Cerebellar nuclear complex (tissue), 1 donor: ENCODE data around the gene POLDIP3.
A peak's percentile ranks its signal among the peaks of the same experiment; 100 is the strongest.

Experiments
- DNase-seq, 2 experiments: peaks; one replicate each; lab custom pipeline; 2025; lab: John Stamatoyannopoulos, UW

The POLDIP3 gene, protein sequence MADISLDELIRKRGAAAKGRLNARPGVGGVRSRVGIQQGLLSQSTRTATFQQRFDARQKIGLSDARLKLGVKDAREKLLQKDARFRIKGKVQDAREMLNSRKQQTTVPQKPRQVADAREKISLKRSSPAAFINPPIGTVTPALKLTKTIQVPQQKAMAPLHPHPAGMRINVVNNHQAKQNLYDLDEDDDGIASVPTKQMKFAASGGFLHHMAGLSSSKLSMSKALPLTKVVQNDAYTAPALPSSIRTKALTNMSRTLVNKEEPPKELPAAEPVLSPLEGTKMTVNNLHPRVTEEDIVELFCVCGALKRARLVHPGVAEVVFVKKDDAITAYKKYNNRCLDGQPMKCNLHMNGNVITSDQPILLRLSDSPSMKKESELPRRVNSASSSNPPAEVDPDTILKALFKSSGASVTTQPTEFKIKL

DNA sequence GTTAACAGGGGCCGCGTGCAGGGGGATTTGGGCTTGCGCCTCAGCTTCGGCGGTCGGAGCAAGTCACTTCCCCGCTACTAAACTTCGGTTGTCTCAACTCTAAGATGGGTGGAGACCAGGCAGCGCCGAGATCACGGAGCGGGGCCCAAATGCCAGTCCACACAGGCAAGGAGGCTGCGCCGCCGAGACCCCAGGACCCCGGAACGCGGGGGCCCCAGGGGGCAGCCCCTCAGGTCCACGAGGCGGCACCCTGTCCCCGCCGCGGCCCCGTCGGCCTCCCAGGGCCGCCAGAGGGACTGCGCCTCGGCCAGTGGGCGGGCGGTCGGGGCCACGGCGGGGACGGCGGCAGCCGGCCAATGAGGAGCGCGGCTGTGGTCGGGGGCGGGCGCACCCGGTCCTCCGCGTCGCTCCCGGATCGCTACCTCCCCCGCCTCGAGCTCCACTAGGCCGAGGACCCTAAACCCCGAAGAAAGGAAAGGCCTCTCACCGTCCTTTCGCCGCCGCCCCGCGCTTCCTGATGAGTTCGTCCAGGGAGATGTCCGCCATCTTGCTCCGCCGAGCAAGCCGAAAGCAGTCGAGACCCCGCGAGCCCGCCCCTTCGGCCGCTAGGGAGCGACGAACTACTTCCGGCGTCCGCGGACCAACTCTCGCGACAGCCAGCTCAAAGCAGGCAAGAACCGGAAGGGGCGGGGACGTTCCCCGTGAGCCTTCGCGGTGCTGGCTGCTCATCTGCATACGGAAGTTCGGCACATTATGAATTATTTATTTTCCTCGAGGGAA, at the start of gene POLDIP3:
Gene POLDIP3, minus strand, starts transcription at position 572 of the 780 bp plus-strand sequence. Its CDS starts 26 bp downstream, at position 546.
- DNase-seq: peak; percentile 59 to 89

DNA sequence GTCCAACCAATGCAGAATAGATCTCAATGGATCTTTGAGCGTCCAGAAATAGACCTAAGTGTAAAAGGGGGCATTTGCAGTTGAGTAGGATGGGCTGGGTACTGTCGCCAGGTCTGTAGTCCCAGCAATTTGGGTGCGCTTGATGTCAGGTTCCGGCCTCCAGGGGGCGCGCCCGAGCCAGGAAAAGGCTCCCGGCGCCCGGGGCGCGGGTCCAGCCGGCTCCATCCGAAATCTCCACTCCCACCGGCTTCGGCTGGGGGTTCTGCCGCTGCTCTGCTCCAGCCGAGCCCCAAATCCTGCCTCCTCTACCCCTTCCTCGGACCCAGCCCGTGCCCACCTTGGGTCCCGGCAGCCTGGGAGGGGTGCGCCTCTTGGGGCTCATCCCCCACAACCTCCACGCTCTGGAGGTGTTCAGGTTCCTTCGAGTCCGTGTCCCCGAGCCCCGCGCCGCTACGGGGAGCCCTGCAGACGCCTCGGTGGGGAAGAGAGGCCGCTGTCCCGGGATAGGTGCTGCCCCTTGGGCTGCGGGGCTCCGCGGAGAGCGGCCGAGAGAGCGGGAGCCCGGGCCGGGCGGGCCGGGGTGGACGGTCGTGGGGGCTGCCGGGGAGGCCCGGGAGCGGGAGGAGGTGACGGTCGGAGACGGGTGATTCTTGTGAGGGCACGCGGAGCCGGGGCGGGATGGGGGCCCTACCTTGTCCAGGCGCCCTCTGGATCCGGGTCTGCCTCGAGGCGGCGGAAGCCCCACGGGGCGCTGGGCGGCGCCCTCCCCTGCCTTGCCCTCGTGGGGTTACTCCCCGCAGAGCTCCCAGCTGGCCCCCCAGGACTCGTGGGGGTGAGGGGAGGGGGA, 47.5 kb upstream of the POLDIP3 start:
- DNase-seq: no peak

GRCh38 chr22:42656578-42656977, 41.9 kb upstream of the POLDIP3 start:
- DNase-seq: no peak

DNA sequence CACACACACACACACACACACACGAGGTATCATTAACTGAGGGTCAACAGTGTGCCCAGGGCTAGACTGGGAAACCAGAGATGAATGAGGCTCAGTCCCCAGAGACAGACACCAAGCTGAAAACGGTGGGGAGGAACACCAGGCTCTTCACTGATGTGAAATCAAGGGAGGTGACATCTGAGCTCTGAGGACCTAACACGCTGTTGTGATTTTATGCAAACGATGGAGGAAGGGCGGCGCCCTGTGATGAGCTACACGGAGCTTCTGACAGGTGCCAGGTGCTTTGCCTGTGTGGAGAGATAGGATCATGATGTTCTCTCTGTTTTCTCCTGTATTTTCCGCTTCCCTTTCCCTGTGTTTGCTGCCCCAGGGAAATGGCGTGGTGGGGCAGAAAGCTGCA, 41.0 kb upstream of the POLDIP3 start:
- DNase-seq: no peak

GRCh38 chr22:42654436-42655073, 39.9 kb upstream of the POLDIP3 start:
- no peak for DNase-seq

DNA sequence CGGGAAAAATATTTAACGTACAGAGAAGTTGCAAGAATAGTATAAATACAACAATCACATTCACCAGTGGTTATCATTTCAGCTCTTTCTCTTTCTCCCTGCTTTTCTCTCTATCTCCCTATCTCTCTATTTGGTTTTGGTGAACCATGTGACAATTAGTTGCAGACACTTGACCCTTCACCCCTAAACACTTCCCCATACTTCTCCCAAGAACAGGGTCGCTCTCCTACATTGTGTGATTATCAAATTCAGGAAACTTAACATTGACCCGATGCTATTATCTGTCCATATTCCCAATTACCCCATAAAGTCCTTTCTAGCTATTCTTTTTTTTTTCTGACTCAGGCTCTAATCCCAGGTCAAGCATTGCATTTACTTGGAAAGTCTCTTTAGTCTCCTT, 39.3 kb upstream of the POLDIP3 start:
- no peak for DNase-seq

GRCh38 chr22:42651134-42651533, 36.5 kb upstream of the POLDIP3 start:
- DNase-seq: no peak

DNA sequence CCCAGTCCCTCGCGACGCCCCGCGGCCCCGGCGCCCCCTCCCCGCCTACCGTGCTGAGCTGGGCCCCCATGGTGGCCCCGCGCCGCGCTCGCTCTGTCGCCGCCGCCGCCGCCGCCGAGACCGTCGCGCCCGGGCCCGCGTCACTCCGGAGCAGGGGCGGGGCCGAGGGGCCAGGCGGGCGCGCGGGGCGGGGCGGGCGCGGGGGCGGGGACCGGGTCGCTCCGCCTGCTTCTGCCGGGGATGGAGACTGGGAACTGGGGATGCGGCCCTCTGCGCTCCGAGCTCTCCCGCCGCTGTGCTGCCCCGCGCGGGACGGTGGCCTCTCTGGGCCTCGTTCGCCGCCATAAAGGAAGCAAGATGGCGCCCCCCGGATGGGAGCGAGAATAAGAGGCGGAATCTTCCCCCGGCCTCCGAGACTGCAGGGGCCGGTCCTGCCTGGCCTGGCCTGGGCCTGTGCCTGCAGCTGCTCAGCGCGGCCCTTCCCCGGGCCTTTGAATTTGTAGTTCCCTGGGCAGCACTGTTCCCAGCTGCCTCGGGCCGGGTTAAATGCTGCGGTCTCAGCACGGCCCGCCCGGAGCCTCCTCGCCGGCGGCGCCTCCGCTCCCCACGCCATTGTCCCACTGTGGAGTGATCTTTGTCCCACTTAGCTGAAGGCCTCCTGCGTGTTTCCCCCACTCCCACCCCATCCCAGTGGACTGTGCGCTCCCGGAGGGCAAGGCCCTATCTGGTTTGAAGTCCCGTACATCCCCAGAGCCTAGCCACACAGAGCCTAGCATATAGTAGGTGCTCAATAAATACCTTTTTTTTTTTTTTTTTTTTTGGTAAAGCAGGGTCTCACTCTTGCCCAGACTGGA, 34.8 kb upstream of the POLDIP3 start, which contains the start of gene CYB5R3:
Gene CYB5R3, minus strand, starts transcription at position 147 of the 854 bp plus-strand sequence. Its CDS starts 77 bp downstream, at position 70.
- no peak for DNase-seq

- no peak for DNase-seq
Observed at GRCh38 chr22:42648368-42649245, 33.9 kb upstream of the POLDIP3 start.

GRCh38 chr22:42648017-42648367, 33.3 kb upstream of the POLDIP3 start:
- DNase-seq: no peak

DNA sequence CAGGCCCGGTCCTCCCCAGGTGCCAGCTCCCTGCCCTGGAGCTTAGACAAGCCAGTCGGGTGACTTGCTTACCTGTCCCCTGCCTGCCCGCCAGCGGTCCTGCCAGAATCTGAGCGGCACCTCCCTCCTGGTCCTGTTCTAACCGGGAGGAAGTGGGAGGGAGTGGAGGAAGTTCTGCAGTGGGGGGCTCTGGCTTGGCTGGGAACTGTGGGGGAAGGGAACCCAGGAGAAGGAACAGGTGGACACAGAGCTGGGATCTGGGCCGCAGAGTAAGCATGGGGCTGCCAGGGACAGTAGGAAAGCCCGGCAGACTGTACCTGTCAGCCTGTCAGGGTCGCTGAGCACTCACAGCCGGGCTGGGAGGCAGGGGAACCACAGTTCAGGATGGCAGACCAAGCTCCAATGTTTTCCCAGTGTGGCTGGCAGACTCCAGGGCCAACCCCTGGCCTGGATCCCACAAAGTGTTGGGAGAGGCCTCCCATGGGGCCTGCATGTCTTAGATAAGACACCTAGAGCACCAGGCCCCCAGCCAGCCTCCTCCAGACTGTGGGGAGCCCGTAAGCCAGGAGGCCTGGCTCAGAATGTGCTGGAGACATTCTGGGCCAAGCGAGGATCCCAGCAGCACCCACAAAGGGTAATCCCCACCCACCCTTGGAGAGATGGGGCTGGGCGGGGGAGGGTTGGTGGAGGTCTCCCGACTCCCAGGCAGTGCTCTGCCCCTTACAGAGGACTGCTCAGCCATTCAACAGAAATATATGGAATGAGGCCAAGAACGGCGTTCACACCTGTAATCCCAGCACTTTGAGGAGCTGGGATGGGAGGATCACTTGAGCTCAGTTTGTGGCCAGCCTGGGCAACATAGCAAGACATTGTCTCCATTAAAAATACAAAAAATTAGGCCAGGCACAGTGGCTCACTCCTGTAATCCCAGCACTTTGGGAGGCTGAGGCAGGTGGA, 32.2 kb upstream of the POLDIP3 start:
- DNase-seq: peak in 1 of 2 experiments; percentile 33

DNA sequence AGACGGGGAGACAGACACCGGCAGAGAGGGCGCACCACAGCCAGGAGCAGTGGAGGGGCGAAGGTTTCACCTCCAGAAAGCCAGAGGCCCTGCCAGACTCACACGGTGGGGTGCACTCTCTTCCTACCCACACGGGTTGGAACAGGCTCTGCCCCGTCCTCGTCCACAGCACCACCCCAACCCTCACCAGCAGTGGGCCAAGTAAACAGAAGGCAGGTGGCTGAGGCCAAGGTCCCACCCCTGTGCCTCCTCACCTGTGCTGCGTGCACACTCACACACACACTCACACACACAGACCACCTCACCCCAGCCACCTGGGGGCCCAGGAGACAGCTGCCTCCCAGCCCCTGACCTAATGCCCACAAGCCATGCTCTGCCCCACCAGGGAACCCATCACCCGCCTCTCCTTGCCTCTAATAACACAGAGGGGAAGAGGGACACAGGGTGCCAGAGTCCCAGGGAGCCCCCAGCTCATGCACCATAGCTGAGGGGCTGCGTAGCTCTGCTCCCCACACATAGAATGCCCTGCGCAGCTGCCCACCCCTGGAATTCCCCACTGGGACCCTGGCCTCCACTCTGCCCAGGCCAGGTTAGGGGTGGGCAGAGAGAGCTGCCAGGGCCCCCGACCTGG, 31.4 kb upstream of the POLDIP3 start:
- no peak for DNase-seq

DNA sequence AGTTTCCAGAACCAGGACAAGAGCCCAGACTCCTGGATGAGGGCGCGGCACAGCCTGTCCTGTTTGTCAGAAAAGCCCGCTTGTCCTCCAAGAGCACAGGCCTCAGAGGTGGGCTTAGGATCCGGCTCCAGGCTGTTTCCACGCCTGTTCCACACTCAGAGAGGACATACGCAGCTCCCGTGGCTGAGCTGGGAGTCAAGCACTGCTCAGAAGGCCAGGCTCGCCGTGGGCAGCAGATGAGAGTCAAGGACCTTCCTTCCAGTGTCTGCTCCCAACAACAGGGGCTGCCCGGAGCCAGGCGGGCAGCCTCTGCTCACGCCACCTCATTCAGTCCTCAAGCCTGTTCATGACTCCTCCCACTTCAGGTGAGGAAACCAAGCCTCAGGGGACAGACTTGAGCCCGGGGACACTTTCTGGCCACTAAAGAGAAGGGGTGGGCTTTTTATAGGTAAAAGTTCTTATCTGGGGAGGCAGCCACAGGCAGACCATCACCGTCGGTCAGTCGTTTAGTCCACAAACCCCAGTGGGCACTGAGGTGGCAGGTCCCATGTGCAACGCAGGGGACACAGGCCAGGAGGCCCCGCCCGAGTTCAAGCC, 30.8 kb upstream of the POLDIP3 start:
- DNase-seq: no peak

- DNase-seq: no peak
Observed at GRCh38 chr22:42644422-42645340, 30.0 kb upstream of the POLDIP3 start.

GRCh38 chr22:42643634-42644421, 29.1 kb upstream of the POLDIP3 start:
- DNase-seq: no peak
